ENCODE data around the gene PHF21A.

Gene PHF21A

DNA sequence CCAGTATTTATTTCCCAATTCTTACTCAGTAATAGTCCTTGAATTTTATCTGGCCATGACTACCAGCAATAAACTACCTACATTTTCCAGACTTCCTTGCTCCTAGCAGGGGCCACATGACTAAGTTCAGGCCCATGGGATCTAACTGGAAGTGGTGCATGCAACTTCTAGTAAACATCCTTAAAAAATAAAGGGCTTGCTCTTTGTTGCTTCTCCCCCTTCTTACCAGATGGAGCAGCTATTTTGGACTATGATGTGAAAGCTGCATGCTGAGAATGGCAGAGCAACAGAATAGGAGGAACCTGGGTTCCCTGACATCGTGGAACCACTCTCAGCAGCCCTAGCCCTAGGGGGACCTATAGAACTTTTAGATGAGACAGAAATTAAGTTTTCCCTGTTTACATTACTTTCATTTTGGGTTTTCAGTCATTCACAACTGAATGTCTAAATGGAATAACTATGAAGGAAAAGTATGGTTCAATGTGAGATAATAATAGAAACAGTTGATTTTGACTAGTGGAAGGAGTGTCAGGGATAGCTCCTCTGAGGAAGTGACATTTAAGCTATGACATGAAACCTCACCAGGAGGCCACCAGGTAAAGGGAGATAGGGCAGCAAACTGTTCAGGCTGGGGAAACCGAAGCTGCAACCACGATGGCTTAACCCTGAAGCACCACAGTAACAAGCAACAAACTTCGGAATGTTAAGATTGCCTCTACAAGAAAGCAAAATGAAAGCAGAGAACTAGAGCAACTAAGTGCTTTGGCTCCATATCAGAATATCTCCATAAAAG lies 48.9 kb downstream of the PHF21A start:
- H4K20me1 ChIP-seq (ENCODE audit: low read depth, low read length), result no peaks in the 10 kb centered on the region
- H3K36me3 ChIP-seq (ENCODE audit: low read length), result 0 out of 2 replicates have a peak, but pooled peaks cover 3% of the 10 kb centered on the region

GRCh38 chr11:46071091-46071490 lies 50.2 kb downstream of the PHF21A start:
- TF ChIP-seq EZH2phosphoT487 (conservative IDR thresholded peaks at IDR 0.05; ENCODE audit: low read length), result no peak
- no peak for TF ChIP-seq CTCF (IDR thresholded peaks at IDR 0.05; ENCODE audit: insufficient read depth, low read length, poor library complexity, severe bottlenecking)
- Histone ChIP-seq H3K9me2 (replicated peaks; ENCODE audit: insufficient read depth, low read length) (no peaks in the 10 kb centered on the region), H3K79me2 (ENCODE audit: insufficient read depth, low read length) (no peaks in the 10 kb centered on the region), H3K4me2 (ENCODE audit: low read depth, low read length, poor library complexity, severe bottlenecking) (no peak overlapping the region), H3K36me3 (ENCODE audit: low read length) (0 out of 2 replicates have a peak, but pooled peaks cover 3% of the 10 kb centered on the region), H3K4me3 (ENCODE audit: insufficient read depth, low read length, poor library complexity, severe bottlenecking) (no peak overlapping the region), H3K27me3 (ENCODE audit: low read length) (no peaks in the 10 kb centered on the region), H3K27ac (ENCODE audit: low read depth, low read length) (no peak overlapping the region), H2AFZ (ENCODE audit: low read depth, low read length, severe bottlenecking) (no peak overlapping the region), H3K9me3 (ENCODE audit: insufficient read depth, low read length) (no peaks in the 10 kb centered on the region), H4K20me1 (ENCODE audit: low read depth, low read length) (no peaks in the 10 kb centered on the region), H3F3A (ENCODE audit: insufficient read depth) (no peaks in the 10 kb centered on the region), H3K9ac (ENCODE audit: low read length) (no peak overlapping the region)

More for the DNA sequence above, 48.9 kb downstream of the PHF21A start:
- Histone ChIP-seq H3F3A (ENCODE audit: insufficient read depth) (no peaks in the 10 kb centered on the region), H3K79me2 (ENCODE audit: insufficient read depth, low read length) (no peaks in the 10 kb centered on the region), H3K27ac (ENCODE audit: low read depth, low read length) (no peak overlapping the region), H3K9me2 (replicated peaks; ENCODE audit: insufficient read depth, low read length) (no peaks in the 10 kb centered on the region), H3K9me3 (ENCODE audit: insufficient read depth, low read length) (no peaks in the 10 kb centered on the region), H3K4me2 (ENCODE audit: low read depth, low read length, poor library complexity, severe bottlenecking) (no peak overlapping the region), H2AFZ (ENCODE audit: low read depth, low read length, severe bottlenecking) (no peak overlapping the region), H3K9ac (ENCODE audit: low read length) (no peak overlapping the region), H3K4me3 (ENCODE audit: insufficient read depth, low read length, poor library complexity, severe bottlenecking) (no peak overlapping the region), H3K27me3 (ENCODE audit: low read length) (no peaks in the 10 kb centered on the region)
- TF ChIP-seq EZH2phosphoT487 (conservative IDR thresholded peaks at IDR 0.05; ENCODE audit: low read length) (no peak), CTCF (IDR thresholded peaks at IDR 0.05; ENCODE audit: insufficient read depth, low read length, poor library complexity, severe bottlenecking) (no peak)

DNA sequence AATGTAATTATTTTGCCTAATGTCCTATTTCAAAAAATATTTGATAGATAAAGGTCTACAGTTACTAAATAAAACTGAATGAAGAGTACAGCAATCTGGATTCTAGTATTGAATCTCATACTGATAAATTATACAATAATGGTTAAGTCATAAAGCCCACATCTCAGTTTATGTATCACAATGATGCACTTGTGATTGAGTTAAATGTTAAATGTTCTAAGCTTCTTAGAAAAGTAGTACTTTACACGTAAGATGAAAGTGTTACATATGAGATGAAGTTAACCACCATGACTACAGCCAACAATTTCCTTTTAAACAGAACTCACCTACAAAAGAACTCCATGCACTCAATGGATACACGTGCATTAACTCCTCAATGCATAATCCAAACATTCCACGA lies 51.7 kb downstream of the PHF21A start:
- H3K27ac ChIP-seq (ENCODE audit: low read depth, low read length), result no peak overlapping the region
- H3K36me3 ChIP-seq (ENCODE audit: low read length), result 0 out of 2 replicates have a peak, but pooled peaks cover 6% of the 10 kb centered on the region
- H3K4me3 ChIP-seq (ENCODE audit: insufficient read depth, low read length, poor library complexity, severe bottlenecking), result no peak overlapping the region
- H3F3A ChIP-seq (ENCODE audit: insufficient read depth), result no peaks in the 10 kb centered on the region
- H2AFZ ChIP-seq (ENCODE audit: low read depth, low read length, severe bottlenecking), result no peak overlapping the region
- no peaks in the 10 kb centered on the region for H3K9me2 ChIP-seq (replicated peaks; ENCODE audit: insufficient read depth, low read length)
- TF ChIP-seq CTCF (IDR thresholded peaks at IDR 0.05; ENCODE audit: insufficient read depth, low read length, poor library complexity, severe bottlenecking), result no peak
- TF ChIP-seq EZH2phosphoT487 (conservative IDR thresholded peaks at IDR 0.05; ENCODE audit: low read length), result no peak
- H3K9ac ChIP-seq (ENCODE audit: low read length), result no peak overlapping the region
- no peaks in the 10 kb centered on the region for H3K9me3 ChIP-seq (ENCODE audit: insufficient read depth, low read length)
- H3K4me2 ChIP-seq (ENCODE audit: low read depth, low read length, poor library complexity, severe bottlenecking), result no peak overlapping the region
- no peaks in the 10 kb centered on the region for H4K20me1 ChIP-seq (ENCODE audit: low read depth, low read length)
- no peaks in the 10 kb centered on the region for H3K27me3 ChIP-seq (ENCODE audit: low read length)
- H3K79me2 ChIP-seq (ENCODE audit: insufficient read depth, low read length), result no peaks in the 10 kb centered on the region
